GM12864 (cell line): ENCODE results near the gene LENG8.

Experiments used
- DNase-seq: peaks from one replicate; pipeline ENCODE4 v3.0.0-alpha.2; 2011; ENCODE audit warnings: low read depth
- H3K4me3 ChIP-seq: 2 replicates; pipeline ENCODE4 v1.5.1; 2011; ENCODE audit warnings: mild to moderate bottlenecking, low read depth, low read length, control low read depth
- TF ChIP-seq, protein P1 (sequence below): IDR thresholded peaks from 2 replicates; pipeline ENCODE4 v1.5.1; 2011; ENCODE audit warnings: low read depth, mild to moderate bottlenecking, moderate library complexity, low read length, control low read depth, inconsistent platforms; ENCODE audit errors: missing control alignments

The LENG8 gene

DNA sequence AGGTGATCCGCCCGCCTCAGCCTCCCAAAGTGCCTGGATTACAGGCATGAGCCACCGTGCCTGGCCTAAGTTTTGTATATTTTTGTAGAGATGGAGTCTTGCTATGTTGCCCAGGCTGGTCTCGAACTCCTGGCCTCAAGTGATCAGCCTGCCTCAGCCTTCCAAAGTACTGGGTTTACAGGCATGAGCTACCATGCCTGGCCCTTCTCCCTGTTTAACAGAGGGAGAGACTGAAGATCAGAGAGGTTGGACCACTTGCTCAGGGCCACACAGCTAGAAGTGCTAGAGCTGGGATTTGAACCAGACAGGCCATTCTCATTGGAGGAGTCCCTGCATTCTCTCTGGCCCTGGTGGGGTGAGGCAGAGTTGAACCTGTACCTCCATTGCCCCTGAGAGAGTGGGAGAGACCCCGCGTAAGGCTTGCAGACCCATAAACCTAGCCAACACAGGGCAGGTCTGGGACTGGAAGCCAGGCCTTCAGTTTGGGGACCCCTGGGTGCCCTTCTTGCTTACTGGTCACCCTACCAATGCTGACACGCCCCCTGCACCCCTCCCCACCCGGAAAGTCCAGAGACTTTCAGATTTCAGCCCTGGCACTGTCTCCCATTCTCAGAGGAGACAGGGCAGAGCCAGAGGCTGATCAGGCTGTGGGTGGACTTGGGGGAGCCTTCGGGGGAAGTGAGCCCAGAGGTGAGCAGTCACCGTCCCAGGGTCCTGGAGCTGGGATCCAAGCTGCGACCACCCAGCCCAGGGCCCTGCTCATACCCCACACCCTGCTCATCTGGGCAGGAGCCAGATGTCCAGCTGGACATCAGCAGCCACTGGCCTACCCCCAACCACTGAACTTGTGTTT is 20.4 kb upstream of the LENG8 start:
- H3K4me3 ChIP-seq: no peak overlapping the region
- no peak for DNase-seq
- TF ChIP-seq, protein P1, sequence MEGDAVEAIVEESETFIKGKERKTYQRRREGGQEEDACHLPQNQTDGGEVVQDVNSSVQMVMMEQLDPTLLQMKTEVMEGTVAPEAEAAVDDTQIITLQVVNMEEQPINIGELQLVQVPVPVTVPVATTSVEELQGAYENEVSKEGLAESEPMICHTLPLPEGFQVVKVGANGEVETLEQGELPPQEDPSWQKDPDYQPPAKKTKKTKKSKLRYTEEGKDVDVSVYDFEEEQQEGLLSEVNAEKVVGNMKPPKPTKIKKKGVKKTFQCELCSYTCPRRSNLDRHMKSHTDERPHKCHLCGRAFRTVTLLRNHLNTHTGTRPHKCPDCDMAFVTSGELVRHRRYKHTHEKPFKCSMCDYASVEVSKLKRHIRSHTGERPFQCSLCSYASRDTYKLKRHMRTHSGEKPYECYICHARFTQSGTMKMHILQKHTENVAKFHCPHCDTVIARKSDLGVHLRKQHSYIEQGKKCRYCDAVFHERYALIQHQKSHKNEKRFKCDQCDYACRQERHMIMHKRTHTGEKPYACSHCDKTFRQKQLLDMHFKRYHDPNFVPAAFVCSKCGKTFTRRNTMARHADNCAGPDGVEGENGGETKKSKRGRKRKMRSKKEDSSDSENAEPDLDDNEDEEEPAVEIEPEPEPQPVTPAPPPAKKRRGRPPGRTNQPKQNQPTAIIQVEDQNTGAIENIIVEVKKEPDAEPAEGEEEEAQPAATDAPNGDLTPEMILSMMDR: no peak

DNA sequence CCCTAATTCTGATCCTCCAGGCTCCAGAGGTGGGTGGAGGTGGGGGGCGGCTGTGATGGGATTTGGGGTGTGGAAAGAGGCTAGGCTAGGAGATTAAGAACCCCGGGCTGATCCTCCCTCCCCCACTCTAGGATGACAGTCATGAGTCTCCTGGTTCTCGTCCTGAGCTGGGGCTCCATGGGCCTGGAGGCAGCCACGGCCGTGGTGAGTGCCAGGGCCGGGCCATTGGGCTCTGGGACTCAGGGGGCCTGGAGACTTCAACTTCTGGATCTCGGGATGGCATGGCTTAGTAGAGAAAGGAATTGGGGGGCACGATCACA is 19.9 kb upstream of the LENG8 start:
- no peak overlapping the region for H3K4me3 ChIP-seq
- DNase-seq: no peak
- TF ChIP-seq, protein P1: no peak

DNA sequence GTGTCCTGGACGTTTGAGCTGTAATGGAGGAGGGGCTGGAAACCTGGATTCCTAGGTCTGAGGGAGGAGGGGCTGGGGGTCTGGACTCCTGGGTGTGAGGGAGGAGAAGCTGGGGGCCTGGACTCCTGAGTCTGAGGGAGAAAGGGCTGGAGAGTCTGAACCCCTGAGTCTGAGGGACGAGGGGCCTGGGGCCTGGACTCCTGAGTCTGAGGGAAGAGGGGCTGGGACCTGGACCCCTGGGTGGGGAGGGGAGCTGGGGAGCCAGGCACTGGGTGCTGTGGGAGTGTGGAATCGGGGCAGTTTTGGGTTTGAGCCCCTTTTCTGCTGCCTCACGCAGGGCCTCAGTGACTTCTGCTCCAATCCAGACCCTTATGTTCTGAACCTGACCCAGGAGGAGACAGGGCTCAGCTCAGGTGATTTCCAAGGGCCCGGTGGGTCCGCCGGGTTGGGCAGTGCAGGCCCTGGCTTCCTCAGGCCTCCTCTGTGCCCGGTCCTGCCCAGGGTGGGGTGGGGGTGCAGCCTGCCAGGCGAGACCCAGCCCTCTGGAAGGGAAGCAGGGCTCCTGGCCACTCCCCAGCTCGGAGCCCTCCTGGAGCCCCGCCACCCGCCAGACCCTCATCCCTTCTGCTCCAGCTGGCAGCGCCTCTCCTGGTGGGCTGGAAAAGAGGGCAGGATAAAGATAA is 19.3 kb upstream of the LENG8 start:
- H3K4me3 ChIP-seq: no peak overlapping the region
- no peak for DNase-seq
- TF ChIP-seq, protein P1: no peak

DNA sequence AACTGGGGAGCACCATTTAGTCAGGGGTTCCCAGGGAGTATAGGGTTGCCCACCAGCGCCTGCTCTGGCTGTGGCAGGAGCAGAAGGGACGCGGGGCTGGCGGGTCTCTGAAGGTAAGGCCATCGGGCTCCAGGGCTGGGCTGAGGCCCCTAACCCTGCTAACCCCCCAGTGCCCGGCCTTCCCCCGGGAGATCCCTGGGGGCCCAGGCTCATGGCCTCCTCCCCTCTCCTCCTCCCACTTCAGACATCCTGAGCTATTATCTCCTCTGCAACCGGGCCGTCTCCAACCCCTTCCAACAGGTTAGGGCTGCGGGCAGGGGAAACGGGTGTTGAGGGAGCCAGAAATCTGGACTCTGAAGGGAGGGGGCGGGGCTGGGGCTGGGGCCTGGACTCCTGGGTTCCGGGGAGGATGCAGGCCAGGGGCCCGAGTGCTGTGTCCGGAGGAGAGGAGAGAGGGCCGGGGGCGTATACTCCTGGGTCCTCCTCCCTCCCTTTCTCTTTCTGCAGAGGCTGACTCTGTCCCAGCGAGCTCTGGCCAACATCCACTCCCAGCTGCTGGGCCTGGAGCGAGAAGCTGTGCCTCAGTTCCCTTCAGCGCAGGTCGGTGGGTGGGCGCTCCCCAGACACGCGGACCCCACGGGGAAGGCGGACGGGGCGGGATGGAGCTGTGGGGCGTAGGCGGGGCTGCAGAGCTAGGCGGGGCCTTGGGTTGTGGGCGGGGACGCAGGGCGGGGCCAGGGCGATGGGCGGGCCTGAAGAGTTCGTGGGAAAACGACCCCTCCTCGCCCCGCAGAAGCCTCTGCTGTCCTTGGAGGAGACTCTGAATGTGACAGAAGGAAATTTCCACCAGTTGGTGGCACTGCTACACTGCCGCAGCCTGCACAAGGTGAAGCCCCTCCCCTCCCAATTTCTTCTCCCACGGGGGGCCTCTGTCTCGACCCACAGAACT is 18.4 kb upstream of the LENG8 start:
- no peak for DNase-seq
- TF ChIP-seq, protein P1: no peak
- H3K4me3 ChIP-seq: no peak overlapping the region

DNA sequence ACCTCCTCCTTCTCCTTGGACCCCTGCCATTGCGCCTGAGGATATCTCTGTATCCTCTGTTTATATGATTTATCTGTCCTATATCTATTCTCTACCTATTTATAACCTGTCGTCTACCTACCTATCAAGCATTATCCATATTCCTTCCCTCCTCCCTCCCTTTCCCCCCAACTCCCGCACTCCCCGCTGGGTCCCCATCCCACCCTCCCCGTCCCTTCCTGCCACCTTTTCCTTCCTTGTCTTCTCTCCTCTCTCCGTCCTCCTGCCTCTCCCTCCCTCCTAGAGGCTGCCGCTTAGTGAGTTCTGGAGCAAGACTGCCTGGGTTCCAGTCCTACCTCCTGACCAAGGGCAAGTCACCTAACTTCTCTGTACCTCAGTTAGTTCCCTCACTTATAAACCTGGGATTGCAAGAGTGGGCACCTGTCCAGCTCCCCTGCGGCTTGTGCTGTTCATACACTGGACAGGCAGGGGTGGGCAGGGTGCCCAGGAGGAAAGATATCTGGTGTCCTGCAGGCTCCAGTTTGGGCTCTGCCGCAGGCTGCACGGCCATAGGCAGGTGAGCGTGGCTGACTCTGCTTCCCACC is 17.7 kb upstream of the LENG8 start:
- TF ChIP-seq, protein P1: no peak
- no peak overlapping the region for H3K4me3 ChIP-seq
- DNase-seq: no peak

DNA sequence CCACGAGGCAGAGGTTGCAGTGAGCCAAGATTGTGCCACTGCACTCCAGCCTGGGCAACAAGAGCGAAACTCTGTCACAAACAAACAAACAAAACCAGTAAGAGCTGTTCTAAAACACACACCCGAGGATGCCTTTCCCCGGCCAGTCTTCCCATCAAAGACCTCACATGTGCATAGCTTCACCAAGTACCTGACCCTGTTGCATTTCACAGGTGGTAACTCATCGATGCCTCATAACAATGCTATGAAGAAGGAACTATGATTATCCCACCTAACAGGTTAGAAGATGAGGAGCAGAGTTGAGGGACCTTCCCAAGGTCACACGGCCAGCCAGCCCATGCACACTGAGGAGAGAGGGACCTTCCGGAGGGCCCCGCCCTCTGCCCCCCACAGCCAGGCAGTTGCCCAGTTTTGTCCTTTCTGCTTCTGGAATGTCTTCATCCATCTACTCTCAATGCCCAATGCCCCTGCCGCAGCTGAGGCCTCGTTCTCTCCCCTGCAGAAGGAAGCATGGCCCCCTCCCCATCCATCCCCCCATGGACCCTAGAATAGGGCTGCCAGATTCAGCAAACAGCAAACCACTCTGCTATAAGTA is 16.8 kb upstream of the LENG8 start:
- H3K4me3 ChIP-seq: no peak overlapping the region
- TF ChIP-seq, protein P1: no peak
- no peak for DNase-seq
